Non-pigmented ciliary epithelial cell (primary cell): ENCODE measurements around the gene PHKA2.

Experiments used
- DNase-seq: peaks from one replicate; pipeline ENCODE4 v3.0.0-alpha.2; 2010; ENCODE audit warnings: low read depth

The PHKA2 gene

GRCh38 chrX:18927558-18927957, 56.4 kb downstream of the PHKA2 start:
- no peak for DNase-seq

DNA sequence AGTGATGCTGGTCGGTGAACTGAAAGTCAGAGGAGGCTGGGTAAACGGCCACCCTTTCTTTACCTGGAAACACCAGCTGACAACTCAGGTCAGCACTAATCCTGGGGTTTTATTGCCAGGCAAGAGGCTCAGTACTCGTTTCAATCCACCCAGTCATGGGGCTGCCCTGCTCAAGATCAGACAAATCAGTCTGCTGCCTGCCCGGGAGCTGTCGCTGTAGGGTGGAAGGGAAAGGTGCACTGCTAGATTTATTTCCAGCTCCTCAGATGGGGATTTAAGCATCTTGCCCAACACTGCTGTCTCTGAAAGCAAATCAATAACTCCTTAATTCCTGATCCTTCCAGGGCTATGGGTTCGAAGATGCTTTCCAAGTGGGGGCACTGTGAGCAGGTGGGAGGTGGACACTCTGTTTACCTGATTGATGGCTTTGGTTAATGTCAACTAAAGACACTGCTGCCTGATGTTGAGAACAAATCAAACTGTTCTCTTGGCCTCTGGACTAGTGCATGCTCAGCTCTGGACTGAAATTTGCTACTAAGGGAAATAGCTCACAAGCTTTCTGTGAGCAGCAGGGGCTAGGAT, 59.3 kb downstream of the PHKA2 start:
- no peak for DNase-seq

- DNase-seq: no peak
These were observed 63.3 kb downstream of the PHKA2 start for GRCh38 chrX:18920566-18920965.

- no peak for DNase-seq
These were observed 63.8 kb downstream of the PHKA2 start for GRCh38 chrX:18920079-18920478.

GRCh38 chrX:18917831-18918230, 66.1 kb downstream of the PHKA2 start:
- no peak for DNase-seq

DNA sequence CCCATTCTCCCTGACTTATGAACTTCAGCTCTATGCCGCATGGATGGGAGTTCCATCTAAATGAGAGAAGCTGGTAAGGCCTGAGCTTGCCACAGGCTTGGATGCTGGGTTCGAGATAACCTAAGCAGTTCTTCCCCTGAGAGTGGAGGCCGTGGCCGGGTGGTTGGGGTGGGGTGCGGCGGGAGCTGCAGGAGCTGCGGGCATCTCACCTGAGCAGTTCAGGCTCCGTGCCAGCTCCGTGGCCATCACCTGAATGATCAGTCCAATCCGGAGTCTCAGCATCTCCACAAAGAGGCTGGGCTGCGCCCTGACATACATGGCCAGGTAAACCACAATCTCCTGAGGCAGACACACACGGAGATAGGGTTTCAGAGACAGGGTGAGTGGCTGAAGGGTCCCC, 77.6 kb downstream of the PHKA2 start:
- DNase-seq: no peak

DNA sequence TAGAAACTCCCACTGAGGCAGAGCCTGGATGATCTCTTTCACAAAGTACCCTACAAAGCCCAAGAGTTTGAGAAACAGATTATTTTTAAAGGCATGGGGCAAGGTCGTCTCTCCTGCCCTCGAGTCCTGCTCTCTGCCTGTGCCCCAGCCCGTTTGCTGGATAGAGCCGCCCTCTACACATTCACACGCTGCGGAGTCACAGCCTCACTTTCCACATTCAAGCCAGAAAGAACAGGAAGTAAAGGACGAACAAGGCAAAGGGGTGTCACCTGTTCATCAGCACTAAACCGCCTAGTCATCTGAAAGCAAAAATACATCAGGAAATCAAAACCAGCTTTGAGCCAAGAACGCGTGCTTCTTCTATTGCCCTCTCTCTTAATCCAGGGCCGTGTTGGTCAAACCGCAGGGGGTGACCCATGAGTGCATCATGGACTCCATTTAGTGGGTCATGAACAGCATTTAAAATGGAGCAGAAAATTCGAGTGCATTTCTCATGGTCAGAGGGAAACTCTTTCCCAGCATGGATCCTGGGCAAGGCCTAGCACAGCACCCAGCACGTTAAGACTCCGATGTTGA, 83.4 kb downstream of the PHKA2 start:
- DNase-seq: no peak

- no peak for DNase-seq
These were observed 84.0 kb downstream of the PHKA2 start for GRCh38 chrX:18899796-18900380.

DNA sequence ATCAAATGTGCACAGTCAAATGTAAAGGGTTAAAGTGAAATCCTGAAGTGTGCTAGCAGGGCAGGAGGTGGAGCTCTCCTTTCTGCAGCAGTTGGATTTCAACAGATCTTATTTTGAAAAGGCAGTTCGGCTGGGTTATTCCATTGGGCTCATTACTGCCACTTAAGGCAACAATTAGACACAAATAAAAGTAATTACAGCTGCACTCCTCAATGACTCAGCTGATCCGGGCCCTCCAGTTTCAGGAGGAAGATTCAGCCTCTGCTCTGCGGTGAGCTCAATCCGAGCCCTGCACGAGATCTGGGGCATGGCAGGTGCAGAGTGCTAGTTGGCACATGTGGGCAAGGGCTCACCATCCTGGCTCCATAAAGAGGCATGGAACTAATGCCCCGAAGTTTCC, 85.4 kb downstream of the PHKA2 start:
- no peak for DNase-seq

DNA sequence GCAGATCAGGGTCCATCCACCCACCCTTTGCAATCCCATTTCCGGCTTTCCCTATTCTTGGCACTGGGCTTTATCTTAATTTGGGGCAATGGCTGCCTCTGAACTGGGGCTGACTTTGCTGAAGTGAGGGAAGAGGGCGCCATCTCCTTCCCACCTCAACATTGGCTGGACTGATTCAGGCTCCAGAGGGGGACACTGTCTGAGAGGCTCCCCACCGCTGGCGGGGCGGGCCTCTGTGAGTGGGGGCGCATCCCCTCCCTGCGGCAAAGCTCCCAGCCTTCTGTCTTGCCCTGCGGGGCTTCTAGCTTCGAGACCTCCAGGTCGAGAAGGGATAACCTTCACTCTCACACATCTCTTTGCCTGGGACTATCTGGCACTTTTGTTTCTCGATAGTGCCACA, 85.8 kb downstream of the PHKA2 start:
- no peak for DNase-seq

DNA sequence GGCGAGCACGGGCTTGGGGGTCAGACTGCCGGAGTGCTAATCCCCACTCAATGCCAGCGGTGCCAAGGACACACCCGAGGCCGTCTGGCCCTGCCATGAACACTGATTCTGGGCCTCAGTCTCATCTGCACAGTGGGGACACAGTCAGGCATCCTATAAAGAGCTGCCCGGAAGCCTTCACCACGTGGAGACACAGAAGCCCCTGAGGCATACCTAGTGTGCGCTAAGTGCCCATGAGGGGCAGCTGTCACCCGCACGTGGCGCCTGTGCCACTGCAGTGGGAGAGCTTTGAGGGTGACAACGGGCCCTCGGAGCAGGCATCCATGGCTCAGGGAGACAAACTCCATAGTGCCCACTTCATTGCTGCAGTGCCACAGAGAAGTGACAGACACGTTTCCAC, 86.3 kb downstream of the PHKA2 start:
- DNase-seq: no peak

GRCh38 chrX:18896680-18897544, 87.0 kb downstream of the PHKA2 start:
- no peak for DNase-seq

DNA sequence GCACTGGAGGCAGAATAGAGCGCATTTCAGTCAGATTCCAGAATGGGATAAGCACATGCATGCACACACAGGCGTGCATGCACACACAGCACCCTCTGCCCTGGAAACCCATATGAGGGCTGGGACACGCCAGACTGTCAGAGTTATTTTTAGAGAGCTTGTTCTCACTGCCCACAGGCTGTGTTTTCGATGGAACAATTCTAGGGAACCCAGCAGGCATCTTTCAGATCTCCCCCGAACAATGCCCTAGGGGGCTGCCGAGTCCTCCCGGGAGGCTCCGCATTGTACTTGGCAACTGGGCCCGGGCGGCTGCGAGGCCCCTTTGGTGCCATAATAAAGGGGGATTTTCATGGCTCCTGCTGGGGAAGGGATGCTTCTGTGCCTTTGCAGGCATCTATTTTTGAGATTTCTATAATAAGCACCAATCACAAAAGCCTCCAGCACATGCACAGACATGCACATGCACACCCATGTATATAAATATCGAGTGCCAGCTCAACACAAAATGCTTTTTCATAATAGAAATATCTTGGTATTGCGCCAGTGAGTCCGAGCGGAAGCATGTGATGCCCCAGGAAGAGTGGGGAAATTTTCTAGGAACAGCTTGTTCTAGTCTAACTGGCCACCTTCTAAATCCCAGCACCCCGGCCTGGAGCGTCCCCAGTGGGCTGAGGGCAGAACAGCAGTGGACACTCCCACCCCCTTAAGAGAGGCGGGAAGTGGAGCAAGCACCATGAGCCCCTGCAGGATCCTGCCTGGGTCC, 88.5 kb downstream of the PHKA2 start:
- DNase-seq: no peak

GRCh38 chrX:18894156-18894555, 89.8 kb downstream of the PHKA2 start:
- DNase-seq: no peak

DNA sequence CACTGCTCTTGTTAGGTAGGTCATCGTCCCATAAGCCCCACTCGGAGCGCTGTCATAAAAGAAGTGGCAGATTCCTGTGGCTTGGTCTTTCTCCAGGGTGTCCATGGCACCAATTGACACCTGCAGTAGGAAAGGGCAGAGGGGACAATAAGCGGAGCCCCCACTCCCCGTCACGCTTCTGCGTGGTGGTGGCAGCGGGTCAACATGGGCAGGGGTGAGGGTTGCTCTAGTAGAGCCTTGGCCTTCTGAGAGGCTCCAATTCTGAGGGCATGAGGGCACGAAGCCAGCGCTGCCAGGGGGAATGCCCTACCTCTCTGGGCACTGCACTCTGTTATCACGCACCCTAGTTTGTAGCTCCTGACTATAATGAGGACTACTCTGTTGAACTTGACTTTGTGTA, 90.4 kb downstream of the PHKA2 start:
- DNase-seq: no peak

DNA sequence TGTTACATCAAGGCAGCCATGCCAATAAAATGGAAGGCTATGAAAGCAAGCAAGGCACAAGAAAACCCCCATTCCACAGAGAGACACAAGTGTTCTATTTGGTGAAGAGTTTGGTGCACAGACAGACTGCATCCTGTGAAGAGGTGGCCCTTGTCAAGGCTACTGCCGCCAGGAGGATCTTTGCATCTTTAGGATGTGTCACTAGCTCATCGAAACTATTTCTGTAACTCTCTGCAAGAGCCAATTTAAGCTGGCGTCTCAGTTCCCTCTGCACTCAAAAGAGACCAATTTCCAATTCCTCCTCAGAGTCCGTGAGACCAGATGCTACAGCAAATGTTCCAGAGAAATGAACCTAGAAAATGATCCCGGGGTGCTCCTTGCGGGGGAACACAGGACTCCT, 91.0 kb downstream of the PHKA2 start:
- no peak for DNase-seq

DNA sequence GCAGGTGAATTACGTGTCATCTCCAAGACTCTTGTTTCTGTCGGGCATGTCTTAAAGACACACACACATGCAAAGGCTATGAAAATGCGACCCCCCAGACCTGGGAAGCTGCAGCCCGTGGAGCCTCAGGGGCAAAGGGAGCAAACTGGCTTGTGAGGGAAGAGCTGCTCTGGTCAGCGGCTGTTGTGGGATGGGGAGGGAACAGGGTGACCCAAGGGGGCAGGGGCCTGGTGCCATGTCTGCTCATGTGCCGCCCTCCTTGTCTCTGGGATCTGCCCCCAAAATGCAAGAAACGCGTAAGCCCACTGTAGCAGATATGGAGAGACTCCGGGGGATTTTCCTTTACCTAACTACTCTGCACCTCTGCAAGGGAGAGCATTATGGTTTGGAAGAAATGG, 92.4 kb downstream of the PHKA2 start:
- no peak for DNase-seq

GRCh38 chrX:18890724-18891547, 93.0 kb downstream of the PHKA2 start:
- no peak for DNase-seq

GRCh38 chrX:18890049-18890381, 93.9 kb downstream of the PHKA2 start:
- no peak for DNase-seq

DNA sequence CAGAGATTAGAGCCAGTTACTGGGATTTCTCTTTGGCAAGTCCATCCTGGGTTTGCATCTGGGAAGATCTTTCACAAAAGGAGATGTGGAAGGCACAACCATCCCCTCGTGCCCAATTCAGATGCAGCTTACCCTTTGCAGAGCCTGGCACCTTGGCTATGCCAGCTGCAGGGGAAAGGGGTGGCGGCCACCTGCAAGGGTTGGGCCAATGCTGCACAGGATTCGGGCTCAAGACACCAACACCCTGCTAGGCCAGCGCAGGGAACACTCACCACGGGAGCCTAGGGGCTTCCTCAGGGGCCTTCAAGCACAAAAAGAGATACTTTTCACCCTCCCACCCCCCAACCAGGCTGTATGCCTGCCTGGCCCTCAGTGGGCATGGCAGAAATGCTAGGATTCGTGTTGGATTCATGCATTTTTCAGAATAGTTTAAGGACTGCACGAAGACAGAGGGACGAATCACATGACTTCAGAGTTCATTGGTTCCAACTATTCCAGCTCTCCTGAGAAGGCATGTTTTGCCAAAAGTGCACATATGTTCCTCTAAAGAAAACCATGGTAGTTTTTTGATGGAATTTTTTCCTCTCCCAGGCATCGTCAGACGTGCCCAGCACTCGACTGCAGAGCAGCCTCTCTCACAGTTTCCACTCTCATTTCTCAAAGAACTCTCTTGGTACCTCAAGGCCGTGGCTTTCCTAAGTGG, 94.4 kb downstream of the PHKA2 start:
- no peak for DNase-seq

DNA sequence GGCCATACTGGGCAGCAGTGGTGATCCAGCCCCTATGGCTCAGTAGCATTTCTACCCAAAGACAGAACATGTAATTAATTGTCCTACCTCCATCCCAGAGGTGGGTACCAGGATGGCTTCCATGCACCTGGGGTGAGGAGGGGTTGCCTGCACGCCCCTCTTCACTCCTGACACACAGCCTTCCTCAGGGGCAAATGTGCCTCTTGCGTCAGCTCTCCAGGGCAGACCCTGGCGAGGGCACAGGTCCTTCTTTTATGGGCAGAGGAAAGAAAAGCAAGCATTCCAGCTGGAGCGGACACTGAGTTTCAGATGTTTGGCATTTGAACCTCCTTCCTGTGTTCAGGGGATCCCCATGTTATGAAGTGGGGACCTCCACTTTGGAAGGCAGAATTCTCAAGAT, 95.6 kb downstream of the PHKA2 start:
- no peak for DNase-seq
